Right hindlimb (tissue), 1 donor: ENCODE results near the gene TECPR1.

ENCODE experiments used
- DNase-seq: peaks from one replicate; pipeline ENCODE4 v3.0.0-alpha.2; 2018

TECPR1 gene

GRCh38 chr7:98251601-98252424 lies at the start of gene TECPR1:
TECPR1 (minus strand) TSS chr7:98252232; CDS start chr7:98246146, 6,086 bp downstream.
- peak; percentile 94 for DNase-seq

- DNase-seq, result no peak
These were observed 48.8 kb upstream of the TECPR1 start for GRCh38 chr7:98300595-98301372.

DNA sequence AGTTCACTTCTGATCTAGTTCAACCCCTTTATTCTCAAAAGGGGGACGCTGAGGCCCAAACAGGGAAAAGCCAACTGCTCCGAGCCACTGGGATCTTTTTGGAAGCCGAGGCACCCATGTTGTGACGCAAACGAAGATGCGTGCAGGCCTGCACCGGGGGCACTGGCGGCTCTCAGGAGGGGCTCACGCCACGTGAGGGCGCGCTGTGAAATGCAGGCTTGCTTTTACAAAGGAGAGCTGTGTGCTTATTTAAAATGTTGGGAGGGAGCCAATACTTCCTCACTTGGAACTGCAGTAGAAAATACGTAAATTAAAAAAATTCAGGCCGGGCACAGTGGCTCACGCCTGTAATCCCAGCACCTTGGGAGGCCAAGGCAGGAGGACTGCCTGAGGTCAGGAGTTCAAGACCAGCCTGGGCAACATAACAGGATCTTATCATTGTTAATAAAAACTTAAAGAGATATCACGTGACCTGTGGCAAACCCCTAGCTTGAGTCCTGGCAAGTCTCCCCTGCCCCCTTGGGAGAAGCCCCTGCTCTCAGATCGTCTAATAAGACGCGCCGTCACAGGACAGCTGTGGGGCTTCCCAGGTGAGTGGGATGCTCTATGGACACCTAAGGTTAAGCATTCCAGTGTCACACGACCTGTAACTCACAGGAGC lies 45.7 kb upstream of the TECPR1 start:
- no peak for DNase-seq

GRCh38 chr7:98296833-98297232 lies 44.8 kb upstream of the TECPR1 start:
- DNase-seq, result no peak

GRCh38 chr7:98295467-98296192 lies 43.6 kb upstream of the TECPR1 start:
- no peak for DNase-seq

- peak; percentile 66 for DNase-seq
These were observed 42.9 kb upstream of the TECPR1 start for GRCh38 chr7:98294798-98295382.

GRCh38 chr7:98294326-98294725 lies 42.3 kb upstream of the TECPR1 start:
- DNase-seq, result no peak

- DNase-seq, result no peak
These were observed 41.7 kb upstream of the TECPR1 start for GRCh38 chr7:98293746-98294145.

GRCh38 chr7:98293265-98293664 lies 41.2 kb upstream of the TECPR1 start:
- DNase-seq, result no peak

DNA sequence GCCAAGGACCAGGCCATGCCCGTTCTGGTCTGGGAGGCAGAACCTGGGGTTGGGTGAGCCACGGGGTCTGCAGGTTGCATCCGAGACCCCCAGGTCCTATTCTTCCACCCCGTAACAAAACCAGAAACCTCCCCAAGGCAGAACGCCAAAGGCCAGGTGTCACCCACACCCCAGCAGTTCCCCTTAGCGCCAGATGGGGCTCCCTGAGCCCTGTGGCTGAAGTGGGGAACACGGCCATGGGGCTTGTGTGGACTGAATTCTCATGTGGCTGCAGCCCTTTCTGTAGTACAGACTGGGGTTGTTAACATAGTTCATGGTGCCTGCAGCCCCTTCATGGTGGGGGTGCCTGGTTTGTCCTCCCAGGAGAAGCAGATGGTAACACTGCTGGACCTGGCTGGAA lies 39.7 kb upstream of the TECPR1 start:
- no peak for DNase-seq

- DNase-seq, result no peak
These were observed 37.4 kb upstream of the TECPR1 start for GRCh38 chr7:98289333-98289875.

DNA sequence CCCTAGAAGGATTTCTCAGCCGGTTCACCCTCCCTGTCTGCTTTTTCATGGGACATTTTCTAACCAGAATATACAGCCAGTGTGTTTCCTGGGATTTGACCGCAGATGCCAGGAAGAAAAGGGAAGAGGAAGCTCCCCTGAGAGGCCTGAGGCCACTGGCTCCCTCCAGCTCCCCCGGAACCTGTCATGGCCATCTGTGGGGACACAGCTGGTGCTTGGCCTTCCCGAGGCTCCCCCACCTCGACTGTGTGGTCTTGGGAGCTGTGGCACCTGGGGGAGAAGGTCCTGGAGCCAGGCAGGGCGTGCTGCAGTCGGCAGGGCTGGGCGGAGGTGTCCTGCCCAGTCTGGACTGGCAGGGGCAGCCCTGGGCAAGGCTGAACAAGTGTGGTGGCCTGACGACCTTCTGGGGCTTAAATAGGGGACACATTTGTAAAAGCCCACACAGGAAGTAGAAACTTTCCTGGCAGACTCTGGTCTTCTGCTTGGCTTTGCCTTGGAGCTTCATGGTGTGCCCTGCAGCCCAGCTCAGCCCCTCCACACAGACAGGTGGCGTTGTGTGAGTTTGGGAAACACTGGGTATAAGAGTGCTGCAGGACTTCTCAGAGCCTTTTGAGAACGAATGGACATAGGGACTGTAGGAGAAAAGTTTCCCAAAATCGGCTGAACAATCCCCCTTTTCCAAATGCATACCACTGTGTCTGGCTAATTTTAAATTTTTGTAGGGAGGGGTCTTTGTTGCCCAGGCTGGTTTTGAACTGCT lies 36.2 kb upstream of the TECPR1 start:
- DNase-seq, result no peak

DNA sequence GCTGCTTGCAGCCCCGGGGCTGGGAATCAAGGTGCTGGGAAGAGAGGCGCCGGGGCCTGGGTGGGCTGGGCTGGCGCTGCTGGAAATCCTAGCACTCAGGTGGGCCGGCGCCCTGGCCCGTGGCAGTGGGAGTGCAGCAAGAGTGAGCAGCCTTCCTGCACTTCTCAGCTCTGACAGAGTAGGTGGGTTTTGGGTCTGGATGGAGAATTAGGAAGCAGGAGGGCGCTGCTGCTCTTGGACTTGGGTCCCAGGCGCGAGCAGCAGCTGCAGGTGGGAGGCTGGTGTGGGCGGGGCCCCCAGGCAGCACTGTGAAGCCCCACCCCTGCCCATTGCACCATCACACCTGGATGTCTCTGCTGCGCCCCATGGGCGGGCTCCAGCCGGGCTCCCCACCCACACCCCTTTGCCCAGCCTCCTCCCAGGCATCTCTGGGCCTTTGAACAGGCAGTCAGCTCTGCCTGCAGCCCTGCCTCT lies 35.5 kb upstream of the TECPR1 start:
- DNase-seq, result no peak

DNA sequence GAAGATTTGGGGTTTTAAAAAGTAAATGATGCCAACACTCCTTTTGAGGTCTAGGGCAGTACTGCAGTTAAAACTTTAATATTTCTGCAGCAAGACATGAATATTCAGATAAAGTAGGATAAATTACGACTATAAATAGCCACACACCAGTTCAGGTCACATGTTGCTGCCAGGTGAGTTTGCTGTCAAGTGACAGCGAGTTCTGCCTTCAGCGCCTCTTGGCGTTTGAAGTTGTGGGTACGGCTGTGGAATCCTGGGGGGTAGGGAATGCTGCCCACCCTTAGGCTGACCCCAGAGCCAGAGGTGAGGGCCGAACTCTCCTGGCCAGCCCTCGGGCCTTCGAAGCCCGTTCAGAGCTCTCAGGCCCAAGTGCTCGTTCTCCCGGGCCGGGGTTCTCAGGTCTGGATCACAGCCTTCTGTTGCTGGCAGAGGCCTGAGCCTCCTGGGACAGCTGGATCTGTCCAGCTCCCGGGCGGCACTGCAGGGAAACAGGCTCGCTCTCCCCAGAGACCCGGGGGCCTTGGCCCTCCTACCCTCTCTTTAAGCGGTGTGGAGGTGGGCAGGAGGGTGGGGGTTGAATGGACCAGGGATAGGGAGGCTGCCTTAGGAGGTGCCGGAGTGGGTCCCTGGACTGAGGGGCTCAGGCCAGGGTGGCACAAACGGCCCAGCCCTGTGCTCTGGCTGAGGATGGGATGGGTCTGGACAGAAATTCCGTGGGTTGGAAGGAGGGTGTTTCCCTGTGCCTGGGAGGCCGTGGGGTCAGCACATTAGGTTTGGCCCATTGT lies 34.9 kb upstream of the TECPR1 start:
- no peak for DNase-seq

DNA sequence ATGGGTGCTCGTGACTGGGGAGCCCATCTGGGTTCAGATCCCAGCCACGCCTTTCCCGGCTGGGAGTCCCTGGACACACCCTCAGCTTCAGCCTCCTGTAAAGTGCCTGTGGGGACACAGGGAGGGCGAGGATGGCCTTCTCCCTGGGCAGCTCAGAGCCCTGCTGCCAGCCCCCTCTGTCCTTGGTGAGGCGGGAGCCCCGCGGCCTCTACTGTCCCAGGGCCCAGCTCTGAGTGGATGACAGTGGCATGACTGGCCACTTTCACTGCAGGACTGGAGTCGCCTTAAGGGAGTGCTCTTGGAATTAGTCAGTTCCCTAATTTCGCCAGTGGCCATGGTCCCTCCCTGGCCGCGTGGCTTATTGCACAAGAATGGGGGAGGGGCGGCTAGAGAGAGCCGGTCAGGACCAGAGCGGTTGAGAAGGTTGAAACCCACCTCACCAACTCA lies 34.1 kb upstream of the TECPR1 start:
- no peak for DNase-seq

- no peak for DNase-seq
These were observed 33.4 kb upstream of the TECPR1 start for GRCh38 chr7:98285157-98286092.

- DNase-seq, result peak; percentile 67
These were observed 32.5 kb upstream of the TECPR1 start for GRCh38 chr7:98284335-98285036.

GRCh38 chr7:98283887-98284222 lies 31.8 kb upstream of the TECPR1 start:
- DNase-seq, result no peak
